GM21360 (cell line): ENCODE data around the gene CDH24.
"Not testable (repeated sequence)": the region's sequence is repeated elsewhere in the genome, so short reads cannot be mapped to it uniquely, and the experiment has no call there.

ENCODE experiments used
- ATAC-seq: cut with Tn5 transposase; IDR thresholded peaks from one replicate; pipeline ENCODE4 v1.9.1; 2021; ENCODE audit warnings: mild to moderate bottlenecking, moderate library complexity; ENCODE audit not compliant: unreplicated experiment

CDH24 gene

DNA sequence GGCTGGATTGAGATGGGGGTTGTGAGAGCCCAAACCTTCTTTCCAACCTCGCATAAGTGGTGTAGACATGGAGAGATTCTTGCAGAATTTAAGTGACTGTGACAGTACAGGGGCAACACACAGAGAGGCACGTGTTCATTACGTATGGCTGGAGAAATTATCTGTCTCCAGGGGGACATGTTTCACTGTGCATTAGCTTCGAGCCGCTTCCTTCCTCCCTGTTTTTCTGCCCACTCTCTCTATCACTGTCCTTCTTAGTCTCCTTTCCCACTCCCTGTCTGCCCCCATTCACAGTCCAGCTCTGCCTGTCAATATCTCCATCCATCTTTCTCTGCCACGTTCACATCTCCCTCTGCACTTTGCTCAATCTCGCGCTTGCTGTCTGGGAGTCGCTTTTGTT is 35.9 kb downstream of the CDH24 start:
- no peak for ATAC-seq

DNA sequence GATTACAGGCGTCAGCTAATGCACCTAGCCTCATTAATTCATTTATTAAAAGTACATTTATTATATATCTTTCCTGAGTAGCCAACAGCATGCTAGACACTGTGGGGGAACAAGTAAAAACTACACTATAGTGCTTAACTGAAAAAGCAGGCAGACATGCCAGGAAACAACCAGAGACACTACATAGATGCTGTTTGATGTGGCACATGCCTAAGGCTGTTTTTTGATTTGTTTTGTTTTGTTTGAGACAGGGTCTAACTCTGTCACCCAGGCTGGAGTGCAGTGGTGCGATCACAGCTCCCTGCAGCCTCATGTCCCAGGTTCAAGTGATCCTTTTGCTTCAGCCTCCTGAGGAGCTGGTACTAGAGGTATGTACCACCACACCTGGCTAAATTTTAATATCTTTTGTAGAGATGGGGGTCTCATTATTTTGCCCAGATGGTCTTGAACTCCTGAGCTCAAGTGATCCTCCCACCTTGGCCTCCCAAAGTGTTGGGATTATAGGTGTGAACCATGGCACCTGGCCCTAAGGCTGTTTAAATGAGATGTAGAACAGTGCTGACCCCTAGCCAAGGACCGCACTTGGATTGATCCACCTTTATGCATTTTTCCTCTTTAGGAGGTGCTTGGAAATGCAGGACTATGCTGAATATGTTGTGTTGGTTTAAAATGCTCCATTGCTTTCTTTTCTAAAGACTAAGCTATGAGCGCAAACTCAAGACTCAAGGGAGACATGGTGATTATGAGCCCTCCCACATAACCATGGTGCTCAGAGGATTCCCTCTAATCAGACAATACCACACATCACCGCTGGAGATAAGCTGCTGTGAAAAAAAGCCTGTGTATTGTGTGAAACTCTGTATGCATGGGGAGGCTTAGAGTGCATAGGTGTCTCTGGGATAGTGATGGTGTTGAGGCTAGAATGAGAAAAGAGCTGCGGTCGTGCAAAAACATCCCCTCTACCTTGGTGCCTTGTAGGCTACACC is 36.9 kb downstream of the CDH24 start:
- ATAC-seq = no peak

DNA sequence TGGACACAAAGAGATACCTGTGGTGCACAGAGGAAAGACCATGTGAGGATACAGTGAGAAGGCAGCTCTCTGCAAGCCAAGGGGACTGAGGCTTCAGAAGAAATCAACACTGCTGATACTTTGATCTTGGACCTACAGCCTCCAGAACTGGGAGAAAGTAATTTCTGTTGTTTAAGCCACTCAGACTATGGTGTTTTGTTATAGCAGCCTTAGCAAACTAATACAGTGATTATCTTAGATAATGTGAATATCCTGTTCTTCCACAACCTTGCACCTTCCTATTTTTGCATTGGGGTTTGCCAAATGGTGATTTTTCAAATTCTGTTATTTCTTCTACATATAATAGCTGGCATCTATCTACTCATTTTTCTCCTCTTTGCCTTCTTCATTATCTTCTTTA is 39.2 kb downstream of the CDH24 start:
- no peak for ATAC-seq

DNA sequence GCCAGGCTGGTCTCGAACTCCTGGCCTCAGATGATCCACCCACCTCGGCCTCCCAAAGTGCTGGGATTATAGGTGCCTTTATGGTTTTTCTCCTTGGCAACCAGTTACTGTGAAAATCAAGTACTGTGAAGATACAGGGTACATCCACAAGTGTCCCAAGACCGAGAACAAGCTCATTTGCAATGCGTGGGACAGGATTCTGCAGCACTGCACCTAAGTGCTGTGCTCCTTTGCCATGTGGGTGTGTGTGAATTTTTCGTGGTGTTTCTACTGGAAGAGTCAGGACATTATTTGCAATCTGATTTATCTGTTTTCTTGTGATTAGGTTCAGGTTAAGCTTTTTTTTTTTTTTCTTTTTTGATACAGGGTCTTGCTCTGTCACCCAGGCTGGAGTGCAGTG is 40.2 kb downstream of the CDH24 start:
- ATAC-seq = no peak

DNA sequence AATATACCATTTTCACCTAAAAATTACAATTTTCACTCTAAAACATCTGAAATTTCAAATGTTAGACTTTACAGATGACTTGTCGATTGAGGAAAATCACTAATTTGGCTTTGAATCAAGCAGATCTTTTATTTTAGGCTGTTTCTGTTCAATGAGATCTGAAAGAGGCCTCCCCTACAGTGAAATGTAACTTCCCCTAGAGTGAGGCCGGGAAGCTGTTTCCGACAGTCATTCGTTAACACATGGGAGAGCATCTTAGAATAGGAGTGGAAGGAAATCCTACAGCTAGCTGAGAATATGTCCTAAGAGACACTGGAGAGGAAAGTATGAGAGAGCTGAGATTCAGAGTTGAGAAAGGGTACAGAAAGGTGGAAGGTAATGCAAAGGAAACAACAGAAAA is 41.7 kb downstream of the CDH24 start:
- no peak for ATAC-seq

DNA sequence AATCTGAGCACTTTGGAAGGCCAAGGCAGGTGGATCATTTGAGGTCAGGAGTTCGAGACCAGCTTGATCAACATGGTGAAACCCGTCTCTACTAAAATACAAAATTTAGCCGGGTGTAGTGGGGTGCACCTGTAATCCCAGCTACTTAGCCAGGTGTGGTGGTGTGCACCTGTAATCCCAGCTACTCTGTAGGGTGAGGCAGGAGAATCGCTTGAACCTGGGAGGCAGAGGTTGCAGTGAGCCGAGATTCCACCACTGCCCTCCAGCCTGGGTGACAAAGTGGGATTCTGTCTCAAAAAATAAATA is 43.6 kb downstream of the CDH24 start:
- not testable (repeated sequence) for ATAC-seq

DNA sequence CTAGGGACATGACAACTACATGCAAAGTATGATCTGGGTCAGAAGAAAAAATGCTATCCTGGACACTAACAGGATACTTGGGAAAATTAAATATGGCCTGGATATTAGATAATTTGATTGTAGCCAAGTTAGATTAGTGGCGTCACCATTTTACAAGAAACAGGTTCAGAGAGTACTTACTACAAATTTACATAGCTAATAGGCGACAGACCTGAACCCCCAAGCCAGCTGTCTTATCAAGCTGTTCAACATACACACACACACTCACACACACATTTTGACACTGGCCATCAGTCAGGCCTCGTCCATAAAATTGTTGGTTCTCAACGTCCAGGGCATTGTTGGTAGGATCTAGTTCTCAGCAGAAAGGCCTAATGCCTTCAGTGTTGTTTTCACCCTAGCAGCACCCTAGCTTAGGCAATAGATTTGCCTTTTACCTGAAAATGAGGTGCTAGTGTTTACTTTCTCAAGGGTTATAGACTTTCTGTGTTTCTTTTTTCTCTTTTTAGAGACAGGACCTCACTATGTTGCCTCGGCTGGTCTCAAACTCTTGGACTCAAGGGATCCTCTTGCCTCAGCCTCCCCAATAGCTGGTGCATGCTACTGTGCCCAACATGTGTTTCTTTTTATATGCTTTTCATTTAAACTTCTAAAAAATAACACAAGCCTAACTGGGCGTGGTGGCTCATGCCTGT is 44.1 kb downstream of the CDH24 start:
- no peak for ATAC-seq

DNA sequence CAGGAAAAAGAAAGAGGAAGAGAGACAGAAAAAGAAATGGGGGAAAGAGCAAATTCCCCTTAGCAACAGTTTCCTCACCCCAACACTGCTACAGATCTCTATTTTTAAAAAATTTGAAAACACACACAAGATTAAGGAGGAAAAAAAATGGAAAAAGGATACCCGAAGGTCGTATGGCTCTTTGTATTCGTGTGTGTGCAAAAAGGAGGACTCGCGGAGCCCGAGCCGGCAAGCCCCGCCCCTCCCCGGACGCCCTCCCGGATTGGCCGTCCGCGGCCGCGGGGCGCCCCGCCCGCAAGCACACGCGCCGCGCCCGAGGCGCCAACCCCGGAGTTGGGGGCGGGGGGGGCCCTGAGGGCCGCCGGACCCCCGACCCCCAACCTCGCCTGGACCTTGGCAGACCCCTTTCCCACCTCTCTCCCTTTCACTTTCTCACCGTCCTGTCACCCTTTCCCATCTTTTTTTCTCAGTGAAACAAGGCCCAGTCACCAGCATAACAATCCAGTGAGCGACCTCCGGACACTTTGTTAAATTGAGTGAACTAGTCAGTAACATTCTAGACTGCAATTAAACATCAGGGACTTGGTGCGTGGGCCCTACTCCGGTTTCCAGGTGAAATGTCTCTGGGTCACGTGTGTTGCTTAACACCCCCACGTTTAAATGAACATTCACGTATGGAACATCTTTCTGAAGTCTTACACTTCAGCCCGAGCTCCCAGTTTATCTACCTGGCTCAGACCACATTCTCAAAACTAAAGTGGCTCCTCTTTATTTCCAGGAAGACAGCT is 47.2 kb downstream of the CDH24 start, which contains the start of gene C14orf93:
C14orf93 (minus strand) TSS at position 205 of the 788 bp plus-strand sequence. CDS start 11,120 bp downstream, outside the sequence.
- peak; percentile 46 for ATAC-seq

DNA sequence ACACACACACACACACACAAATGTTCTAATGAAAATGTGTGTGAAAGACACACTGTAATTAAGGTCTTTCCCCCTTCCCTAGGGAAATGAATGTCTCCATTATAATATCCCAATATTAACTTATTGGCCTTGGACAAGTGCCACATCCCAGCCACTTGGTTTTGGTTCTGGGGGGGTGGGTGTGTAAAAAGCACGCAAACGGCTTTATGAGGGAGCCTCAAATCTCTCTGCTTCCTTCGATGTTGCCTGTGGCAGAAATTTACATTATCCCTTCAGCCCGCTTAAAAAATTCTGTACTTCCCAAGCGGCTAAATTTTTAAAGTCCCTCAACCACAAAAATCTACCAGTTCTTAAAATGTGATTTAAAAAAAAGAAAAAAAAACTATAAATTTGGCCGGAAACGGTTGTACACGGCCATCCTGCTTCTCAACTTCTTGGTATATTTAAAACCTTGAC is 47.8 kb downstream of the CDH24 start:
- no peak for ATAC-seq

DNA sequence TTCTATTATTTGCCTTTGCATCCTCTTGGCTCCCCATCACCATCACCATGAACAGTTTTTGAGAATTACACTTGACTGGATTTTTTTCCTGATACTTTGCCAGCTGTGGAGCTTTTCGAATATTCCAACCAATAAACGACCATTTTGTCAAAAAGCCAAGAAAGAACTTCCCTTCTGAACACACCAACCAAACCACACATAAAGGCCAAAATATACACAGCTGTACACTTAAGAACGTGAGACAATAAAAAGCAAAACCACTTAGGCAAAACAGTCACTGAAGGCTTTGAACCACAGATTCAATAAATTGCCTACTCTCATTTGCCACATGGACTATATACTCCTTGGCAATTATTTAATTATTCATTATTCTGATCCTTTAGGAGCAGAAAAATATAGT is 48.5 kb downstream of the CDH24 start:
- ATAC-seq = no peak

DNA sequence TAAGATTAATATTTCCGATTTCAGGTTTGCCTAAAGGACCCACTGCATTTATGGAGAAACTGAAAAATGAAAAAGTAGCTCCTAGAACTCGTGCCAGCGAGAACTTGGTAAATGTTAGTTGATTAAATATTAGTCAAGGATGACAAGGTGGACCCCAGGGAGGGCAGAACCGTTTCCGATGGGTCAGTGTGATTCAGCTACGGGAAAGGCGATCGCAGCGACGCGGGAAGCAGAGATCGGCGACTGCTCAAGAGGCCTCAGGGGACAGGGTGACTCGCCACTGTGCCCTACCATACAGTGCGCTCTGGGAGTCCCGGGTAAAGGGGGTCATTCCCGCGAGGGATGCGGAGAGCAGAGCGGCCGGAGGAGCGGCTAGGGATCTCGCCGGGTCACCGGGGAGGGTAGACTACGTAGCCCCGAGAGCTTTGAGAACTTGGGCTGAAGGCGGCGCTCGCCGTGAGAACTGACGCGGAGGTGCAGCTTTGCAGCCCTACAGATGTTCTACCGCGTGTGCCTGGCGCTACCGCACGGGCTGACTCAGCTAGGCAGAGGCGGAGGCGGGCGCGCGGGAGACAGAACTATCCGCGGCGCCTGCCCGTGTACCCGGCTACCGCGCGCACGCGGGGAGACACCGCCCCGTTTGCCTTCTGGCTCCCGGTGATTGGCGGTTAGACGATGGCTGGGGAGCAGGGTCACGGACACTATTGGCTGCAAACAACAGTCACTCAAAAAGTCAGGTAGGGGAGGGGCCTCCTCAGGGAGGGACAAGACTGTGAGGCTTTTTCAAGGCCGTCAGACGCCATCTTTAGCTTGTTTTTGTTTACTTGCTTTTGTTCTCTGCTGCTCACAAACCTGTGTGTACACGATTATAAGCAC is 50.5 kb downstream of the CDH24 start:
- ATAC-seq = peak; percentile 90

DNA sequence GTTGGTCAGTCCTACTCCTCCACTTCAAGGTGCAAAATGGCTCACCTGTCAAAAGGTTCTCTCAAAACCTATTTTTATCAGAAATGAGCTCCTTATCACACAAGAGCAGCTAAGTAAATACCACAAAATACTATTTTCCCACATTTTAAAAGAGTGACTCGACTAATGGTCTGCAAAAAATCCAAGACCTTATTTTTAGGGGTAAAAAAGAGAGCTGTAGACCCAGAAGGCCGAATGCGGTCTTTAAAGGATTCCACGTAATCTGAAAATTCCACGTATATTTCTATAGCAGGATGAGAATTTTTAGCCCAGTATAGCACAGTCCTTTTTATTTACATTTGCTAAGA is 51.2 kb downstream of the CDH24 start:
- ATAC-seq = no peak

DNA sequence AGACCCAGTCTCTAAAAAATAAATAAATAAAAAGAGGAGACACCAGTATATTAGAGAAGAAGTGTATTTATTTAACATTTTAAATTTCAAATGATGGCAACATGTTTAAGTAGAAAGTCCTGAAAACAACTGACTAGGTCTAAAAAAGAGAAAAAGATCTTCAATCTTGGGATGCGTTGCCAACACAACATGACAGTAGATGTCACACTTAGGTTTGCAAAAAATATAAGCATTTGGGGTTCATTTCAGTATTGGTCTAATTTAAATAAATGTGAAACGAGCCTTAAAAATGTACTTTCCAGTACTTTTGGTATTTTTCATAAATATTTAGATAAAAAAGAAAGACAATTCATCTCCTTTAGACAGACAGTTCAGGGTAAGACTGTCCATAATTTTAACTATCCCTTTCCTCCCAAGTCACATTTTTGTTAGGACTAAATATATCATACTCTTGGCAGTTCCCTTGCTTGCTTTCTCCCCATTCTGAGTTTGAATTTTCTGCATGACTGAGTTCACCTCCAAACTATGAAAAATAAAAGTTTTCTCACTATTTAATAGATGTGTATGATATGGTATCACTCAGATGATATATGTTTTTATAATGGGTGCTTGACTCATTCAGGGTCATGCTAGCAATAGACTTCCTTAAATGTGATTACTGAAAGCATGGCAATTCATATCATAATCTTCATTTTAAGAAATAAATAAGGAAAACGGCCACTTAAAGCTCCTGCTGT is 51.7 kb downstream of the CDH24 start:
- no peak for ATAC-seq

DNA sequence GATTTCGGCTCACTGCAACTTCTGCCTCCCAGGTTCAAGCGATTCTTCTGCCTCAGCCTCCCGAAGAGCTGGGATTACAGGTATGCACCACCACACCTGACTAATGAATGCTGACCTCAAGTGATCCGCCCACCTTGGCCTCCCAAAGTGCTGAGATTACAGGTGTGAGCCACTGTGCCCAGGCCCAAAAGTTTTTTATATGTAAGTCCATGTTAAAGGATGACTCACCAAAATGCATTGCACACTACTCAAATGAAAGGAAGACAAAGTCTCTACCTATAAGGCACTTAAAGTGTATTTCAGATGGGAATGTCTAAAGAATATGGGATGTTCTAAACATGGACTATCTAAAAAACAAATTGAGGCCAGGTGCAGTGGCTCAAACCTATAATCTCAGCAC is 53.0 kb downstream of the CDH24 start:
- ATAC-seq = not testable (repeated sequence)

DNA sequence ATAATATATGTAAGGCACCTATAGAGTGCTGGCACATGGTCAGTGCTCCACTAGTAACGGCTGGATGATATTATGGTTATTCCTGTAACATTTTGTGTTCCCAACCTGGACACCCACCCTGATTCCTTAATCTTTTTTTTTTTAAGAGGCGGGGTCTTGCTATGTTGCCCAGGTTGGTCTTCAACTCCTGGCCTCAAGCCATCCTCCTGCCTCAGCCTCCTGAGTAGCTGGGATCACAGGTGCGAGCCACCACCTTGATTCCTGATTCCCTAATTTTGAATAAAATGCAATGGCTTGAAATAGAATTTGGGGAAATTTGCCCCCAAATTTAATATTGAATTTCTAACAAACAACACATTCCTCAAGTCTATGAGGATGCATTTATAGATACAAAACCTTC is 54.7 kb downstream of the CDH24 start:
- ATAC-seq = no peak

DNA sequence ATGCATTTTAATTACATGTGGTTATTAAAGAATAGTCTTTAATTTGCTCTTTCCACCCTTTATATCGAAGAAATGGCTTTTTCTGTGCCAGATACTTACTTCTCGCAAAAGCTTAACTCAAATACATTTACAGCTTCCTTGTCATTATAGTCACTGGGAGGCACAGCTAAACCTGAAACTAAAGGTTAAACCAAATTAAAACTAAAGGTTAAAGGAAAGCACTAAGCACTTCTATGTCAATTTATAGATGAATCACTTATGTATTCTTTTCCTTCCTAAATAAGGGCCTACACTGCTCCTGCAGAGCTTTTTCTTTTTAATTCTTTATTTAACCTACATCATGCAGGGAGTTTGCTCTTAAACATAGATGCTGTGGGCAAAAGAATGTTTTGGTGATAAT is 56.5 kb downstream of the CDH24 start:
- ATAC-seq = no peak

DNA sequence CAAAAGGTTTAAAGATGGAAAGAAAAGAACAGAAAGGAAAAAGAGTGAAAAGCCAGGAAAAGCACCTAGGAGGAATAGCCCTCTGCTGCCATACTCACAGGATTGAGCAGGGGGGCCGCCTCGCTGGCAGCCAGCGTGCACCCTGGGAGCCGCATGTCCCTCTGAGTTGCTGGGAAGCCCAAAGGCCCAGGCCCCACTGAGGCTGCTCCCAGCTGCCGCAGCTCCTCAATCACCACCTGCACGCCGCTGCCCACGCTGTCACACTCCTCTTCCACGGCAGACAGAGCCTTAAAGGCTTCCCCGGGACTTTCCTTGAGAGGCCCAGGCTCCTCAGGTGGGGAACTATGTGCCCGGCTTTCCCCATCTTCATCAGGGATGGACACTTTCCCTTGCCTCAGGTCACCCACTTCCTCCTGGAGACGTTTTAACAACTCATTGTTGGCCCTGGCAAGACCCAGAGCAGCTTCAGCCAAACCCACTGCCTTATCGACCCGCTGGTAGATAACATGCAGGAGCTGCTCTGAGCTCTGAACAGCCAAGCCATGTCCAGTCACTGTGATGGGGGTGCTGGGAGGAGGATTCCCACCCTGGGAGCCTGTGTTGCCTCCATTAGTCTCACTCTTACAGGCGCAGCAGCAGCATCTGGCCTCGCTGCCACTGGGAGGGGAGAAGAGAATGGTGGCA is 58.8 kb downstream of the CDH24 start:
- ATAC-seq = no peak

DNA sequence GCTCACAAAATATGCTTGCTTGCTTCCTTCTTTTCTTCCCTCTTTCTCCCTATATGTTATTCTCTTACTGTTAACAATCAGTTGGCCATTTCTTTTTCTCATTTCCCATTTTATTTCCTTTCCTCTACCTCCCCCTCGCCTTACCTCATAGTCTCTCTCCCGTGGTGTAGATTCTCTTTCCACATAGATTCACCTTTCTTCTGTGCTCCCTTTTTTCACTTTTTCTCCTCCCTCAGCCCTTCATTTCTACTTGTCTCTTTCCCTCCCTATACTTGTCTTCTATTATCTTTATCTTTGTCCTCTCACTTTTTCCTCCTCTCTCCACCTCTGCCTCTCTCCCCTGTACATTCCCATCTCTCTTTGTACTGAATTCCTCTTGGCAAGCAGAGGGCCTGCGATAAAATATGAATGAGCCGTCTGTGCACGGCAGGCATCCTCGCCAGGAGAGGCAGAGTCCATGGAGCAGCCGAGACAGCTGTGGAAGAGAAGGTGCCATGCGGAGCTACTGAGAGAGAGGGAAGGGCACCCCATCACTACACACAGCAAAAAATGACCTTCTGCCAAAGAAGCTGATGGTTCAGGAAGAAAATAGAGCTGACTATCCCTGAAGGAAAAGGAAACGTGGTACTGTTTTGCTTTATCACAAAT is 59.5 kb downstream of the CDH24 start:
- ATAC-seq = no peak
